Vagina (tissue), 2 donors: Measurements from ENCODE around the gene BTNL3.

Source experiments
- CTCF ChIP-seq, 3 experiments: fragments of 450-650 bp in 2 of 3; fragments of 200-600 bp in 1 of 3; sonication (generic) in 1 of 3; IDR thresholded peaks; one replicate each; pipeline ENCODE4 v1.5.1; 2017 to 2019; ENCODE audit warnings: antibody characterized with exemption in 3 of 3, mild to moderate bottlenecking in 2 of 3, moderate library complexity in 2 of 3
- POLR2A ChIP-seq, 2 donors: fragments of 450-650 bp; IDR thresholded peaks; one replicate each; pipeline ENCODE4 v1.6.1; 2017; ENCODE audit warnings: antibody characterized with exemption in 2 of 2, mild to moderate bottlenecking in 2 of 2, moderate library complexity in 2 of 2

GRCh38 chr5:181045316-181045715, 56.7 kb downstream of the BTNL3 start:
- TF ChIP-seq CTCF (IDR thresholded peaks at IDR 0.05) (no peak), POLR2A (IDR thresholded peaks at IDR 0.05) (no peak)
